Liver (tissue), 9 donors: ENCODE data around the gene DPYD. TPM values are rescaled to one million over a fixed set of nuclear protein-coding genes. Genes with fewer than 3 reads are reported as not detected.

Experiments used
- DNase-seq: peaks from one replicate; pipeline ENCODE4 v3.0.0-alpha.2; 2017; ENCODE audit warnings: low spot score
- H3K27ac ChIP-seq, 2 donors: one replicate each; pipeline ENCODE4 v1.7.0; 2013; ENCODE audit warnings: inconsistent platforms in 2 of 2, low read length in 2 of 2, control low read depth in 1 of 2, low read depth in 1 of 2, mild to moderate bottlenecking in 1 of 2
- H3K27me3 ChIP-seq, 4 donors: one replicate each; pipeline versions ENCODE4 v1.6.1 to v1.7.0; 2013; ENCODE audit warnings: low read length in 3 of 4, inconsistent platforms in 1 of 4, mild to moderate bottlenecking in 1 of 4, moderate library complexity in 1 of 4; ENCODE audit not compliant: control insufficient read depth in 4 of 4, insufficient read depth in 4 of 4
- H3K36me3 ChIP-seq, 4 donors: one replicate each; pipeline versions ENCODE4 v1.6.1 to v1.7.0; 2013; ENCODE audit warnings: low read length in 3 of 4, mild to moderate bottlenecking in 3 of 4, low read depth in 1 of 4, moderate library complexity in 1 of 4; ENCODE audit not compliant: control insufficient read depth in 4 of 4, insufficient read depth in 3 of 4
- H3K4me1 ChIP-seq, 4 donors: one replicate each; pipeline versions ENCODE4 v1.6.1 to v1.7.0; 2013; ENCODE audit warnings: low read length in 3 of 4, mild to moderate bottlenecking in 3 of 4, moderate library complexity in 1 of 4; ENCODE audit not compliant: control insufficient read depth in 4 of 4, insufficient read depth in 4 of 4
- H3K4me3 ChIP-seq, 3 donors: one replicate each; pipeline versions ENCODE4 v1.6.1 to v1.7.0; 2013; ENCODE audit warnings: low read length in 3 of 3, control low read depth in 1 of 3, low read depth in 1 of 3, mild to moderate bottlenecking in 1 of 3
- H3K9ac ChIP-seq, 2 donors: one replicate each; pipeline ENCODE4 v1.7.0; 2013; ENCODE audit warnings: low read length in 2 of 2, mild to moderate bottlenecking in 2 of 2, moderate library complexity in 2 of 2, control low read depth in 1 of 2, low read depth in 1 of 2
- H3K9me3 ChIP-seq, 4 donors: one replicate each; pipeline versions ENCODE4 v1.6.1 to v1.7.0; 2013; ENCODE audit warnings: low read length in 3 of 4; ENCODE audit not compliant: control insufficient read depth in 4 of 4
- ATF3 ChIP-seq: IDR thresholded peaks from 2 replicates; pipeline ENCODE4 v1.6.1; 2016; ENCODE audit warnings: antibody characterized with exemption
- CTCF ChIP-seq: fragments of 150-350 bp; IDR thresholded peaks from 2 replicates; pipeline ENCODE4 v1.5.1; 2017; ENCODE audit warnings: improper control_type of control experiment, low read depth, low read length; ENCODE audit not compliant: missing input control
- EGR1 ChIP-seq, 2 donors: IDR thresholded peaks; 2 replicates each; pipeline ENCODE4 v1.6.1; 2016 to 2018; ENCODE audit warnings: antibody characterized with exemption in 2 of 2, low read depth in 2 of 2
- FOXA1 ChIP-seq: IDR thresholded peaks from 2 replicates; pipeline ENCODE4 v1.6.1; 2016; ENCODE audit warnings: antibody characterized with exemption
- GABPA ChIP-seq, 2 donors: IDR thresholded peaks in 1 of 2; conservative IDR thresholded peaks in 1 of 2; 2 replicates each; pipeline ENCODE4 v1.6.1; 2016; ENCODE audit warnings: antibody characterized with exemption in 2 of 2, mild to moderate bottlenecking in 1 of 2, moderate library complexity in 1 of 2
- HNF4A ChIP-seq, 2 donors: conservative IDR thresholded peaks; 2 replicates each; pipeline ENCODE4 v1.6.1; 2016; ENCODE audit warnings: antibody characterized with exemption in 2 of 2, mild to moderate bottlenecking in 2 of 2
- HNF4G ChIP-seq: IDR thresholded peaks from 2 replicates; pipeline ENCODE4 v1.6.1; 2016; ENCODE audit warnings: antibody characterized with exemption
- JUND ChIP-seq, 2 donors: IDR thresholded peaks; 2 replicates each; pipeline ENCODE4 v1.6.1; 2016; ENCODE audit warnings: antibody characterized with exemption in 2 of 2
- MAX ChIP-seq: IDR thresholded peaks from 2 replicates; pipeline ENCODE4 v1.6.1; 2016; ENCODE audit warnings: antibody characterized with exemption
- RAD21 ChIP-seq, 2 donors: IDR thresholded peaks; 2 replicates each; pipeline ENCODE4 v1.6.1; 2016; ENCODE audit warnings: antibody characterized with exemption in 2 of 2, mild to moderate bottlenecking in 2 of 2
- SP1 ChIP-seq: IDR thresholded peaks from 2 replicates; pipeline ENCODE4 v1.6.1; 2018; ENCODE audit warnings: antibody characterized with exemption, mild to moderate bottlenecking
- TAF1 ChIP-seq: conservative IDR thresholded peaks from 2 replicates; pipeline ENCODE4 v1.6.1; 2016; ENCODE audit warnings: antibody characterized with exemption, mild to moderate bottlenecking
- ZBTB33 ChIP-seq: IDR thresholded peaks from 2 replicates; pipeline ENCODE4 v1.6.1; 2016; ENCODE audit warnings: antibody characterized with exemption
- WGBS: extraction: QIAGEN DNeasy Blood & Tissue Kit; methylation state at CpG from one replicate; pipeline ENCODE4 v1.1.7; 2013; 5-methylcytosine and 5-hydroxymethylcytosine counted together
- polyA plus RNA-seq, 2 donors: library from polyadenylated mRNA; stranded (reverse) in 1 of 2; unstranded in 1 of 2; fragments of 200-250 nt in 1 of 2; fragments of >200 nt in 1 of 2; fragmentation: Nextera tagmentation in 1 of 2; extraction: Ambion mirVana in 1 of 2; gene quantifications; one replicate each; pipeline versions ENCODE4 v1.2.1 to v1.2.3, GENCODE V29; 2013 to 2015
- total RNA-seq, 2 donors: library from RNA; depleted of rRNA; stranded (reverse); fragments of >200 nt; gene quantifications; one replicate each; pipeline ENCODE4 v1.2.3, GENCODE V29; 2014
- donor health status: healthy.
- donor health status: healthy.
- donor health status: healthy.
- donor health status: healthy.
- donor health status: healthy.

Gene DPYD
- total and polyA plus RNA-seq, 4 donors, result 16.2 to 142 (median 47.0) TPM

- no peak overlapping the region for H3K4me3 ChIP-seq
- H3K36me3 ChIP-seq, result peaks cover 2 to 8% (median 8%) of the 10 kb centered on the region in 4 donors
- TF ChIP-seq MAX, result no peak
- no peak for TF ChIP-seq SP1
- no peak for TF ChIP-seq HNF4G
- TF ChIP-seq HNF4A (conservative IDR thresholded peaks at IDR 0.05), result no peak
- no peak for TF ChIP-seq TAF1
- TF ChIP-seq CTCF, result no peak
- H3K27ac ChIP-seq, result no peak overlapping the region
- H3K9ac ChIP-seq, result no peak overlapping the region
- H3K4me1 ChIP-seq, result no peaks in the 10 kb centered on the region
- DNase-seq, result no peak
- no peaks in the 10 kb centered on the region for H3K27me3 ChIP-seq
- no peaks in the 10 kb centered on the region for H3K9me3 ChIP-seq
These were observed 358.8 kb downstream of the DPYD start for GRCh38 chr1:97562081-97562480.

- WGBS, result 98% methylated on average over 4 of the region's 4 CpGs
- no peaks in the 10 kb centered on the region for H3K27me3 ChIP-seq
- H3K36me3 ChIP-seq, result peaks cover 2 to 12% (median 8%) of the 10 kb centered on the region in 4 donors
- no peak for DNase-seq
- no peaks in the 10 kb centered on the region for H3K4me1 ChIP-seq
- no peaks in the 10 kb centered on the region for H3K9me3 ChIP-seq
- H3K27ac ChIP-seq, result no peak overlapping the region
- TF ChIP-seq TAF1, result no peak
- no peak for TF ChIP-seq EGR1 (IDR thresholded peaks at IDR 0.05; ENCODE audit: low read depth in 2 of 2)
- TF ChIP-seq GABPA (IDR thresholded peaks at IDR 0.05 in 1 of 2, conservative IDR thresholded peaks at IDR 0.05 in 1 of 2), result no peak
- no peak for TF ChIP-seq JUND (IDR thresholded peaks at IDR 0.05)
- TF ChIP-seq ATF3, result no peak
- TF ChIP-seq SP1, result no peak
- no peak for TF ChIP-seq HNF4A (conservative IDR thresholded peaks at IDR 0.05)
- TF ChIP-seq FOXA1, result no peak
- no peak for TF ChIP-seq HNF4G
- no peak for TF ChIP-seq RAD21 (IDR thresholded peaks at IDR 0.05)
- no peak overlapping the region for H3K9ac ChIP-seq
- no peak overlapping the region for H3K4me3 ChIP-seq
These were observed 360.1 kb downstream of the DPYD start for GRCh38 chr1:97560714-97561113.

GRCh38 chr1:97553971-97554370, 366.9 kb downstream of the DPYD start:
- no peaks in the 10 kb centered on the region for H3K27me3 ChIP-seq
- no peak overlapping the region for H3K9ac ChIP-seq
- H3K4me1 ChIP-seq, result no peaks in the 10 kb centered on the region
- TF ChIP-seq EGR1 (IDR thresholded peaks at IDR 0.05; ENCODE audit: low read depth in 2 of 2) (no peak), CTCF (no peak), TAF1 (no peak), ZBTB33 (no peak)
- peaks cover 2 to 12% (median 7%) of the 10 kb centered on the region in 4 donors for H3K36me3 ChIP-seq
- H3K27ac ChIP-seq, result no peak overlapping the region
- H3K9me3 ChIP-seq, result no peaks in the 10 kb centered on the region
- DNase-seq, result no peak
- no peak overlapping the region for H3K4me3 ChIP-seq
- 92% methylated on average over 2 of the region's 2 CpGs for WGBS
